Erythroblast (primary cell): ENCODE measurements around the gene PKP2.

Source experiments
- GATA1 ChIP-seq: IDR thresholded peaks from 2 replicates; pipeline ENCODE4 v1.6.1; 2011; ENCODE audit warnings: low read depth, mild to moderate bottlenecking, control low read depth, low read length, moderate library complexity
- POLR2A ChIP-seq: IDR thresholded peaks from 2 replicates; pipeline ENCODE4 v1.6.1; 2011; ENCODE audit warnings: mild to moderate bottlenecking, low read length

GRCh38 chr12:32743264-32743663 lies 153.3 kb downstream of the PKP2 start:
- no peak for TF ChIP-seq POLR2A
- no peak for TF ChIP-seq GATA1
